ENCODE results near the gene ITGAD.

DNA sequence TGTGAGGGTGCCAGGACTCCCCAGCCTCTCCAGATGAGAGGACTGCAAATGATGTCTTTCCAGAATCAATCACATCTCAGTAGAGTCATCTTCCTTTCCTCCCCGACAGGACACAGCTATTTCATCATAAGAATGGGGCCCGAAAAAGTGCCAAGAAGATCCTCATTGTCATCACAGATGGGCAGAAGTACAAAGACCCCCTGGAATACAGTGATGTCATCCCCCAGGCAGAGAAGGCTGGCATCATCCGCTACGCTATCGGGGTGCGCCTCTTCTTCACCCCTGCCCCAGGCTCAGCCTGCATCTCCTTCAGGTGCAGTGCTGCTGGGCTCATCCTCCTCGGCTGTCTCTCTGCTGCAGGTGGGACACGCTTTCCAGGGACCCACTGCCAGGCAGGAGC is 14.3 kb downstream of the ITGAD start:
- TF ChIP-seq POLR2A (IDR thresholded peaks at IDR 0.05) (no peak), CTCF (IDR thresholded peaks at IDR 0.05) (no peak)

Data from esophagus squamous epithelium (tissue), 4 donors.